Kidney (tissue), 14 donors: Measurements from ENCODE around the gene KDM1A. TPM values are rescaled to one million over a fixed set of nuclear protein-coding genes. Genes with fewer than 3 reads are reported as not detected.

Experiments used
- DNase-seq, 5 donors: peaks; one replicate each; pipeline ENCODE4 v3.0.0-alpha.2; 2013 to 2020
- FAIRE-seq: peaks from 2 replicates; lab custom pipeline; 2012; peaks lifted over from hg19 to GRCh38; lab: Jason Lieb, UNC
- H3K27ac ChIP-seq, 2 donors: one replicate each; pipeline ENCODE4 v1.7.0; 2013; ENCODE audit warnings: low read depth in 2 of 2, low read length in 2 of 2, inconsistent platforms in 1 of 2
- H3K27me3 ChIP-seq: one replicate; pipeline ENCODE4 v1.7.1; 2013; ENCODE audit warnings: low read length, inconsistent platforms; ENCODE audit not compliant: control insufficient read depth, insufficient read depth
- H3K36me3 ChIP-seq, 3 donors: one replicate each; pipeline versions ENCODE4 v1.7.0 to v1.7.1; 2013; ENCODE audit warnings: low read length in 3 of 3, control low read depth in 1 of 3, inconsistent platforms in 1 of 3; ENCODE audit not compliant: insufficient read depth in 3 of 3, control insufficient read depth in 2 of 3
- H3K4me1 ChIP-seq, 3 donors: one replicate each; pipeline versions ENCODE4 v1.7.0 to v1.7.1; 2013; ENCODE audit warnings: low read length in 3 of 3, inconsistent platforms in 1 of 3, low read depth in 1 of 3; ENCODE audit not compliant: control insufficient read depth in 2 of 3, insufficient read depth in 2 of 3
- H3K4me3 ChIP-seq, 3 donors: one replicate each; pipeline versions ENCODE4 v1.7.0 to v1.8.1; 2013; ENCODE audit warnings: low read length in 3 of 3, control low read depth in 1 of 3, inconsistent platforms in 1 of 3
- H3K9ac ChIP-seq, 3 donors: one replicate each; pipeline versions ENCODE4 v1.7.0 to v1.7.1; 2013; ENCODE audit warnings: low read length in 3 of 3, control low read depth in 1 of 3, inconsistent platforms in 1 of 3
- H3K9me3 ChIP-seq, 3 donors: one replicate each; pipeline versions ENCODE4 v1.7.0 to v1.7.1; 2013; ENCODE audit warnings: low read length in 3 of 3, control low read depth in 1 of 3, inconsistent platforms in 1 of 3; ENCODE audit not compliant: control insufficient read depth in 2 of 3, insufficient read depth in 1 of 3
- intact Hi-C: fragments of 100-400 bp; cut with DNase I; formaldehyde crosslinking; loops from one replicate; pipeline ENCODE4 v1.11.1; 2022
- polyA plus RNA-seq: library from polyadenylated mRNA; stranded (reverse); fragments of 350-450 nt; fragmentation: Illumina TruSeq; extraction: RNeasy Lipid Tissue Mini Kit (QIAGEN cat#74804); gene quantifications from one replicate; pipeline ENCODE4 v1.2.3, GENCODE V29; 2014; ENCODE audit warnings: low read depth, low replicate concordance; ENCODE audit not compliant: insufficient read depth
- total RNA-seq: library from RNA; stranded (reverse); fragmentation: NEBNext Ultra II Directional; extraction: Animal tissue kit (Norgen Biotek cat#: 25700); gene quantifications from one replicate; pipeline ENCODE4 v1.2.1, GENCODE V29; 2021
- TF ChIP-seq, protein P1 (sequence below): IDR thresholded peaks from 3 replicates; pipeline ENCODE4 v1.5.1; 2012; ENCODE audit warnings: mild to moderate bottlenecking, moderate library complexity, borderline replicate concordance; ENCODE audit not compliant: insufficient read depth; ENCODE audit errors: extremely low read depth
- donor health status: control.
- donor health status: control.
- donor health status: control.
- donor health status: control.
- donor health status: control.
- donor health status: DM: yes; HTN: yes; CAD: no.
- donor health status: Normal renal cell carcinoma (clear cell type).

Gene KDM1A
- total and polyA plus RNA-seq, 2 donors from 2014 or later, result 33.3 to 54.4 TPM

GRCh38 chr1:23027352-23027907 is 8.2 kb downstream of the KDM1A start:
- DNase-seq, result no peak

GRCh38 chr1:23029337-23029736 is 10.1 kb downstream of the KDM1A start:
- FAIRE-seq, result no peak
- intact Hi-C loops, result no loop called here
- H3K9me3 ChIP-seq, result no peaks in the 10 kb centered on the region

More at GRCh38 chr1:23027352-23027907, 8.2 kb downstream of the KDM1A start:
- Histone ChIP-seq H3K36me3 (no peaks in the 10 kb centered on the region), H3K9me3 (peaks cover 0 to 1% (median 0%) of the 10 kb centered on the region in 3 donors), H3K27me3 (no peaks in the 10 kb centered on the region), H3K27ac (no peak overlapping the region), H3K9ac (no peak overlapping the region), H3K4me1 (peaks cover 0 to 4% (median 0%) of the 10 kb centered on the region in 3 donors), H3K4me3 (no peak overlapping the region)
- TF ChIP-seq, protein P1, sequence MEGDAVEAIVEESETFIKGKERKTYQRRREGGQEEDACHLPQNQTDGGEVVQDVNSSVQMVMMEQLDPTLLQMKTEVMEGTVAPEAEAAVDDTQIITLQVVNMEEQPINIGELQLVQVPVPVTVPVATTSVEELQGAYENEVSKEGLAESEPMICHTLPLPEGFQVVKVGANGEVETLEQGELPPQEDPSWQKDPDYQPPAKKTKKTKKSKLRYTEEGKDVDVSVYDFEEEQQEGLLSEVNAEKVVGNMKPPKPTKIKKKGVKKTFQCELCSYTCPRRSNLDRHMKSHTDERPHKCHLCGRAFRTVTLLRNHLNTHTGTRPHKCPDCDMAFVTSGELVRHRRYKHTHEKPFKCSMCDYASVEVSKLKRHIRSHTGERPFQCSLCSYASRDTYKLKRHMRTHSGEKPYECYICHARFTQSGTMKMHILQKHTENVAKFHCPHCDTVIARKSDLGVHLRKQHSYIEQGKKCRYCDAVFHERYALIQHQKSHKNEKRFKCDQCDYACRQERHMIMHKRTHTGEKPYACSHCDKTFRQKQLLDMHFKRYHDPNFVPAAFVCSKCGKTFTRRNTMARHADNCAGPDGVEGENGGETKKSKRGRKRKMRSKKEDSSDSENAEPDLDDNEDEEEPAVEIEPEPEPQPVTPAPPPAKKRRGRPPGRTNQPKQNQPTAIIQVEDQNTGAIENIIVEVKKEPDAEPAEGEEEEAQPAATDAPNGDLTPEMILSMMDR, result no peak
- intact Hi-C loops, result no loop called here
- FAIRE-seq, result no peak

DNA sequence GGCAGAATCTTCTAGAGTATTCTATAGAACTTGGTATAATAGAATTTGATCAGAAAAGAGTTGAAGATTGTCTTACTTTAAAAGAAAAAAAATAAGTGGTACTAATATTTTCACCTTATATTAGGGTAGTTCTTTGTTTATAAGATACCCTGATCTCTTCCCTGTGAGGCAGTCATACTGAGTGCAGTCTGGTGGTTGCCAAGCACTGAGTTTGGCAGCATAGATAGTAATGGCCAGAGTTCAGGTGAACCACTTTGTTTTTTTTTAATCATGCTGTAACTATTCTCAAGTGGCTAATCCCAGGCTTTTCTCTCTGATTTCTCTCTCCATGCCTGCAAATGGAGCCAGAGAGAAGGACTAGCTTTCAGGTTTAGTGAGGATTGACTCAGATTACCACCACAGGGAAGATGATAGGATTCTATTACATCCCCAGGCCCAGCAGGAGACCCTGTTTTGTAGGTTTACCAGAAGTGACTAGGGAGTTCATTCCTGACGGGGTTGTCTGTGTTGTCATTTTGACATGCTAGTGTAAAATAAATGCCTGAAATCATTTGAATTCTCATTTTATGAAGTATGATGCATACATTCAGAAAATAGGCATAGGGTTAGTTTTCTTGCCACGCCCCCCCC is 16.7 kb downstream of the KDM1A start:
- TF ChIP-seq, protein P1, result no peak
- FAIRE-seq (no peak), DNase-seq (no peak)
- intact Hi-C loops, result no loop called here
- no peak overlapping the region for H3K27ac ChIP-seq
- no peaks in the 10 kb centered on the region for H3K9me3 ChIP-seq
- no peaks in the 10 kb centered on the region for H3K27me3 ChIP-seq
- no peaks in the 10 kb centered on the region for H3K36me3 ChIP-seq
- H3K9ac ChIP-seq, result no peak overlapping the region
- peaks cover 0 to 2% (median 0%) of the 10 kb centered on the region in 3 donors for H3K4me1 ChIP-seq
- H3K4me3 ChIP-seq, result no peak overlapping the region

More at GRCh38 chr1:23029337-23029736, 10.1 kb downstream of the KDM1A start:
- Histone ChIP-seq H3K27ac (no peak overlapping the region), H3K27me3 (no peaks in the 10 kb centered on the region), H3K9ac (no peak overlapping the region), H3K4me3 (no peak overlapping the region), H3K4me1 (peaks cover 0 to 4% (median 0%) of the 10 kb centered on the region in 3 donors), H3K36me3 (no peaks in the 10 kb centered on the region)
- DNase-seq, result no peak
- TF ChIP-seq, protein P1, result no peak
